SH-SY5Y (cell line): ENCODE data around the gene CEP57L1.

Experiments
- GATA2 ChIP-seq: IDR thresholded peaks from 2 replicates; pipeline ENCODE4 v1.6.1; 2011; ENCODE audit warnings: mild to moderate bottlenecking, low read depth, low read length
- GATA3 ChIP-seq: IDR thresholded peaks from 2 replicates; pipeline ENCODE4 v1.6.1; 2011; ENCODE audit warnings: low read depth, mild to moderate bottlenecking, low read length, moderate library complexity

Gene CEP57L1

DNA sequence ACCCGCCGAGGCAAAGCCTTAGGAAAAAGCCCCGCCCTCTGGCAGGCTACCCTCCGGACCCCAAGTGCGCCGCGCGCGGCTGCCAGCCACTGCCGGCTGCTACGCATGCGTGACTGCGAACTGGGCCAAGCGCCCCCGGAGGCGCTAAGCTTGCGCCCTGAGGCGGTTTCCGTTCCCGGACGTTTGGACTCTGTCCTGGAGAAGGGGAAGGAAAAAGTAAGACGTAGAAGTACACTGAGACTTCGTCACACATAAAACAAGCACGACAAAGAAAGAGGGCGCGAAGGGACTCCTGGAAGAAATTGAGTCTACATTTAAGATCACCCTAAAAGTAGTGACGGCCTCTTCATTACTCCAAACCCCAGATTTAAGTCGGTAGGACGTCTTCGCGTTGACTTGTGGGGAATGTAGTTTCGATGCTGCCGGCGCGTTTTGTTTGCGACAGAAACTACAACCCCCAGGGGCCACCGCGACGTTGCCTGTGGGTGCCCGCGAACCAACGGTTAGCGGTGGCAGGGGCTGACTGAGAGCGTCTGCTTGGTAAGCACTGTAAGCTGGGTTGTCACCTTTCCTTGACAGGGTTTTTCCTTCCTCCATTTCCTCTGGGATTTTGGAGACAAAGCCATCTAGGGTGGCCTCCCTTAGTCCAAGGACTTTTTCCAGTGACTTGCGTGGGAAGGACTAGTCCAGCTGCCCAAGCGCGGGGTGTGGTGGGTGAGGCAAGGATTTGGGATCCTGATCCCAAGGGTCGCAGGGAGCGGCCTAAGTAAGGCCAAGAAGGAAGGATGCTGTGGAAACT lies at the start of gene CEP57L1:
CEP57L1 (plus strand) TSS at position 472 of the 799 bp plus-strand sequence. CDS start 49,715 bp downstream, outside the sequence.
- TF ChIP-seq GATA2 (no peak), GATA3 (no peak)

GRCh38 chr6:109048176-109048575 lies 47.1 kb upstream of the CEP57L1 start:
- TF ChIP-seq GATA2 (no peak), GATA3 (no peak)

DNA sequence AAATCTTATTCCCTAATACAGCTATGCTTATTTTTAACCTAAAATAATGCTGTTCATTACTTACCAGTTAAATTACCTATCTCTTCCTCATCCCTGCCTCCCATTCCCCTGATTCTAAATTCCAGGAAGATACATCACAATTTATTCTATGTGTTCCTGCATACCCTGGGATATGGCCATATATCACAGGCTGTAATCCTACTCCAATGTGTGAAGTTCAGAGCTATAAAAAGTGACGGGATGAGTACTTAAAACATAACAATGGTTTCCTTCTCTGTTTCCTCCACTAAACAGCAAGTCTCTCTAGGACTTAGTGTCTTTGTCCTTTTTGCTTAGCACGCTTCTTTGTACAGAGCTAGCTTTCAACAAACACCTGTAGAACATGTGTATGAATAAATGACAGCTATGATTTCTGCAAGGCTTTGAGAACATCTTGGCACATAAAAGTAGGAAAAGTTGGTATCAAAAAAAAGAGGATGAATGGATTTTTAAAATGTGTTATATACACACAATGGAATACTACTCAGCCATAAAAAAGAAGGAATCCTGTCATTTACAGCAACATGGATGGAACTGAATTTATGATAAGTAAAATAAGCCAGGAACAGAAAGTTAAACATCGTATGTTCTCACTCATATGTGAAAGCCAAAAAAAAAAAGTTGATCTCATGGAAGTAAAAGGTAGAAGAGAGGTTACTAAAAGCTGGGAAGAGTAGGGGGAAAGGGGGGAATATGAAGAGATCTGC lies 46.5 kb upstream of the CEP57L1 start:
- no peak for TF ChIP-seq GATA3
- TF ChIP-seq GATA2 = no peak

DNA sequence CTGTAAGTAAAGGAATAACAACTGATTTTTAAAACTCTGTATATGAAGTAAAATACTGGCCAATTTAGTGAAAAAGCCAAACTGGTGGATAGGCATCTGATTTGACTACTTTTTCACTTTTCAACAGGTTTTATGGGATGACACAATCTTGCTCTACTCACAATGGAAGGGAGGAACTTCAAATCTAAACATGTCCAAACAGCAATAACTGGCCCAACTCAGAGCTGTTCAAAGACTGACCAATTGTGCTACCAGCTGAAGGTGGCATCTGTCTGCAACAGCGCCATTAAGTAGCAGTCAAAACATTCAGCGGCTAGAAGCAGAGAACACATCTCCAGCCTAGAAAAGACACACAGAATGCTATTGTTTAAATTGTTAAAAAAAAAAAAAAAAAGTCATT lies 45.3 kb upstream of the CEP57L1 start:
- TF ChIP-seq GATA3 = no peak
- no peak for TF ChIP-seq GATA2

GRCh38 chr6:109050447-109051102 lies 44.7 kb upstream of the CEP57L1 start:
- no peak for TF ChIP-seq GATA2
- no peak for TF ChIP-seq GATA3

DNA sequence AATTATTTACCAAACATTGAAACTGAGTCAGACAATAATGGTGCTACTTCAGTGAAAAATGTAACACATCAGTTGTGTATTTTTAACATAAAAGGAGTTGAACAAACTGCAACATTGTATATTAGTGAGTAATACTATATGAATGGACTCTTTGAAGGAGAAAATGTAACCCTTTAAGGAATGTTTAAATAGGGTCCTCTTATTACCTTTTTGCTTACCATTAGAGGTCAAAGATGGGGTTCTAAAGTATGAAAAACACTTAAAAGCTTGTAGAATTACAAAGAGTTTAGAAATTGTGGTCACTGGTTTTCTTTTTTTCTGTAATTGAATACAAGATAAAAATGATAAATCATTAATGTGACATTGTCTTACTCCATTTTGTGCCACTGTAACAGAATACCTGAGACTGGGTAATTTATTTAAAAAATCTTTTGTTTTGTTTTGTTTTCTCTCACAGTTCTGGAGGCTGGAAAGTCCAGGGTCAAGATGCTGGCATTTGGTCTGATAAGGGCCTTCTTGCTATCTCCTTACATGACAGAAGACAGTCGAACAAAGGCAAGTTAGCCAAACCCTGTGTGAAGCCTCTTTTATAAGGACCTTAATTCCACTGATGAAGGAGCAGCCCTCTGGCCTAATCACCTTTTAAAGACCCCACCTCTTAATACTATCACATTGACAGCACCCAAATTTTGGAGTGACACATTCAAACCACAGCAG lies 43.8 kb upstream of the CEP57L1 start:
- TF ChIP-seq GATA2 (no peak), GATA3 (no peak)

- no peak for TF ChIP-seq GATA3
- no peak for TF ChIP-seq GATA2
These were observed 43.2 kb upstream of the CEP57L1 start for GRCh38 chr6:109052018-109052651.

DNA sequence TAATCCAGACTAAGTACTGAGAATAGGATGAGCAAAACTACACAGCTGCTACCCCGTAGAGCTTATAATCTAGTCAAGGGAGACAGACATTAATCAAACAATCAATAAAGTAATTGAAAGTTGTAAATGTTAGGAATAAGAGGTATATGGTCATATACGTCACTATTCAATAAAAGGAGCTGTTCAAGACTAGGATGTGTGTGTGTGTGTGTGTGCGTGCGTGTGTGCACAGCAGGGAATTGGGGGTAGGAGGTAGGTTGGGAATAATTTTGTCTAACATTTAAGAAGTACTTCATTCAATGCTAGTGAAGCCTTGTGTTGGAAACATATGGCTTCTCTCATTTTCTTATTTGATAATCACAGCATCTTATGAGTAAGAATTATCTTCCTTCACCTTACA lies 42.5 kb upstream of the CEP57L1 start:
- no peak for TF ChIP-seq GATA3
- no peak for TF ChIP-seq GATA2

- TF ChIP-seq GATA3 = no peak
- TF ChIP-seq GATA2 = no peak
These were observed 42.0 kb upstream of the CEP57L1 start for GRCh38 chr6:109053336-109053735.

- TF ChIP-seq GATA3 = no peak
- TF ChIP-seq GATA2 = no peak
These were observed 39.5 kb upstream of the CEP57L1 start for GRCh38 chr6:109055771-109056235.

DNA sequence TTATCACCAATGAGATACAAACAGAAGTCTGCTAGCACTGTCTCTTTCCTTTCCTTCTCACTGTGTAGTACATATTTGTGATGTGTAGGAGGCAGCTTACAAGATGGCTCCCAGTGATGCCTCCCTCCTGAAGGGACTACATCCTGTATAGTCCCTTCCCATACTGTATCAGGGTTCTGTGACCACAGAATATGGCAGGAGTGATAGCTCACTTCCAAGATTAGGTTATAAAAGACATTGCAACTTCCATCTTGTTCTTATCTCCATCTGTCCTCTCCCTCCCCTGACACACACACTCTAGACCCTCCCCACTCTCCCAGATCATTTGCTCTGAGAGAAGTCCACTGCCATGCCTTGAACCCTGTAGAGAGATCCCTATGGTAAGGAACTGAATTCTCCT lies 38.6 kb upstream of the CEP57L1 start:
- TF ChIP-seq GATA2 = no peak
- TF ChIP-seq GATA3 = no peak

DNA sequence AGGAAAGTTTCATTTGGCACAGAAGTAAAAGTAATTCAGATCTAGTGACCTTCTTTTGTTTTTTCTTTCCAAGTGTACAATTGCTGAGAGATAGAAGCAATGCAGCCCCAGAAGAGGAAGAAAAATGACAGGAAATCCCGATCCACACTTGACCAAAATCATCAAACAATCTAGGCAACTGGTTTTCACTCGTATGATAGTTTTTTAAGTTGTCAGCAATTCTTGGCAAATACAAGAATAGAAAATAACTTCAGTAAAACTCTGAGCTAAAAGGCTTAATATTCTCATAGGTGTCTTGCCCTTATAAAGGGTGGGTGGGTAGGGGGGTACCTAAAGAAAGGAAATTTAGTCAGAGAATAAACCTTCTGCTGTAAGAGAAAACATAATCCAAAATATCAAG lies 36.7 kb upstream of the CEP57L1 start:
- TF ChIP-seq GATA3 = no peak
- no peak for TF ChIP-seq GATA2

DNA sequence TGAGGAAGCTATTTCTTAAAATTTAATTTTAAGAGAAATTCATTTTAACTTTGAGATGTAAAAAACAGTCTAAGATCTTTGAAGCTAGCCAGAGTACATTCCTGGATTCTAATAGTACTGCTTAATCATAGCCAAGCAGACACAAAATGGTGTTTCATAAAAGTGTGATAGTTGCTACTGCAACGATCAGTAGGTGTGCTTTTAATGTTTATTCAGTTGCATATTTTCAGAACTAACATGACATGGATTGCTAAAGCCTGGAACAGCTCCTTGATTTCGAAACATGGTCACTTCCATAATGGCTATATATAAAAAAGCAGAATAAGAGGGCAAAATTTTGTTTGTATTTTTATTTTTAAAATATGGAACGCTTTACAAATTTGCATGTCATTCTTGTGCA lies 36.2 kb upstream of the CEP57L1 start:
- TF ChIP-seq GATA3 (no peak), GATA2 (no peak)

DNA sequence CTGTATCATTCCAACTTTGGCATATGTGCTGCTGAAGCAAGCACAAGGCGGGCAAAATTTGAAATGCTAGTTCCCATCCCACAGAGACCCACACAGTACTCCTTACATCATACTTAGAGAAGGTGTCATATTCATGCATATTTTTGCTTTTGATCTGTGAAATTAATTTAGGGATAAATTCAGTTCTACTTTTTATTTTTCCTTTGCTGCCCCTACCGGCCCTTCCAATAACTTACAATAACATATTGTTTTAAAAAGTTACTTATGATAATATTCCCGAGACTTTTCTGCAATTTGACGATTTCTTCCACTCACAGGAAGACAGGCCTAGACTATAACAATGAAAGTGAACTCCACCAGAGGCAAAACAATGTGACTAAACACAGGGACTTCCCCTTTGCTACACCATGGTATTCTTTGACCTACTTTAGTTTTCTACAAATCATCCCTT lies 35.7 kb upstream of the CEP57L1 start:
- TF ChIP-seq GATA3 (no peak), GATA2 (no peak)

- TF ChIP-seq GATA3 (no peak), GATA2 (no peak)
These were observed 34.7 kb upstream of the CEP57L1 start for GRCh38 chr6:109060571-109060970.
